ENCODE measurements around the gene LMF1.
A peak's percentile ranks its signal among the peaks of the same experiment; 100 is the strongest.

LMF1 gene

GRCh38 chr16:924063-924462, 46.7 kb downstream of the LMF1 start:
- Histone ChIP-seq H3K4me3 (ENCODE audit: low read length in 2 of 2) (no peak overlapping the region), H3K4me1 (ENCODE audit: control insufficient read depth in 2 of 2, insufficient read depth in 2 of 2, low read length in 2 of 2) (peaks cover 0 to 4% of the 10 kb centered on the region in 2 donors), H3K27me3 (ENCODE audit: control insufficient read depth in 2 of 2, insufficient read depth in 2 of 2, low read length in 2 of 2) (no peaks in the 10 kb centered on the region), H3K36me3 (ENCODE audit: control insufficient read depth in 2 of 2, insufficient read depth in 2 of 2, low read length in 2 of 2) (peaks cover 0 to 6% of the 10 kb centered on the region in 2 donors), H3K9ac (ENCODE audit: low read depth in 1 of 2, low read length in 2 of 2) (no peak overlapping the region), H3K9me3 (ENCODE audit: control insufficient read depth in 2 of 2, low read length in 2 of 2) (no peaks in the 10 kb centered on the region), H3K27ac (ENCODE audit: low read depth in 2 of 2, low read length in 2 of 2) (no peak overlapping the region)

GRCh38 chr16:923184-923583, 47.6 kb downstream of the LMF1 start:
- no peak overlapping the region for H3K27ac ChIP-seq (ENCODE audit: low read depth in 2 of 2, low read length in 2 of 2)
- no peaks in the 10 kb centered on the region for H3K9me3 ChIP-seq (ENCODE audit: control insufficient read depth in 2 of 2, low read length in 2 of 2)
- H3K27me3 ChIP-seq (ENCODE audit: control insufficient read depth in 2 of 2, insufficient read depth in 2 of 2, low read length in 2 of 2) = no peaks in the 10 kb centered on the region
- H3K4me3 ChIP-seq (ENCODE audit: low read length in 2 of 2) = no peak overlapping the region
- peaks cover 0 to 6% of the 10 kb centered on the region in 2 donors for H3K36me3 ChIP-seq (ENCODE audit: control insufficient read depth in 2 of 2, insufficient read depth in 2 of 2, low read length in 2 of 2)
- H3K4me1 ChIP-seq (ENCODE audit: control insufficient read depth in 2 of 2, insufficient read depth in 2 of 2, low read length in 2 of 2) = peaks cover 0 to 4% of the 10 kb centered on the region in 2 donors
- H3K9ac ChIP-seq (ENCODE audit: low read depth in 1 of 2, low read length in 2 of 2) = no peak overlapping the region

GRCh38 chr16:922051-922450, 48.7 kb downstream of the LMF1 start:
- no peak overlapping the region for H3K27ac ChIP-seq (ENCODE audit: low read depth in 2 of 2, low read length in 2 of 2)
- H3K9me3 ChIP-seq (ENCODE audit: control insufficient read depth in 2 of 2, low read length in 2 of 2) = no peaks in the 10 kb centered on the region
- no peak overlapping the region for H3K4me3 ChIP-seq (ENCODE audit: low read length in 2 of 2)
- peaks cover 0 to 4% of the 10 kb centered on the region in 2 donors for H3K4me1 ChIP-seq (ENCODE audit: control insufficient read depth in 2 of 2, insufficient read depth in 2 of 2, low read length in 2 of 2)
- no peak overlapping the region for H3K9ac ChIP-seq (ENCODE audit: low read depth in 1 of 2, low read length in 2 of 2)
- peaks cover 0 to 6% of the 10 kb centered on the region in 2 donors for H3K36me3 ChIP-seq (ENCODE audit: control insufficient read depth in 2 of 2, insufficient read depth in 2 of 2, low read length in 2 of 2)
- H3K27me3 ChIP-seq (ENCODE audit: control insufficient read depth in 2 of 2, insufficient read depth in 2 of 2, low read length in 2 of 2) = no peaks in the 10 kb centered on the region

GRCh38 chr16:921321-921905, 49.4 kb downstream of the LMF1 start:
- peaks cover 0 to 4% of the 10 kb centered on the region in 2 donors for H3K4me1 ChIP-seq (ENCODE audit: control insufficient read depth in 2 of 2, insufficient read depth in 2 of 2, low read length in 2 of 2)
- no peaks in the 10 kb centered on the region for H3K9me3 ChIP-seq (ENCODE audit: control insufficient read depth in 2 of 2, low read length in 2 of 2)
- no peaks in the 10 kb centered on the region for H3K27me3 ChIP-seq (ENCODE audit: control insufficient read depth in 2 of 2, insufficient read depth in 2 of 2, low read length in 2 of 2)
- no peak overlapping the region for H3K27ac ChIP-seq (ENCODE audit: low read depth in 2 of 2, low read length in 2 of 2)
- no peak overlapping the region for H3K4me3 ChIP-seq (ENCODE audit: low read length in 2 of 2)
- H3K9ac ChIP-seq (ENCODE audit: low read depth in 1 of 2, low read length in 2 of 2) = no peak overlapping the region
- peaks cover 0 to 6% of the 10 kb centered on the region in 2 donors for H3K36me3 ChIP-seq (ENCODE audit: control insufficient read depth in 2 of 2, insufficient read depth in 2 of 2, low read length in 2 of 2)

- H3K27ac ChIP-seq (ENCODE audit: low read depth in 2 of 2, low read length in 2 of 2) = no peak overlapping the region
- H3K4me1 ChIP-seq (ENCODE audit: control insufficient read depth in 2 of 2, insufficient read depth in 2 of 2, low read length in 2 of 2) = peaks cover 0 to 4% of the 10 kb centered on the region in 2 donors
- no peaks in the 10 kb centered on the region for H3K9me3 ChIP-seq (ENCODE audit: control insufficient read depth in 2 of 2, low read length in 2 of 2)
- H3K9ac ChIP-seq (ENCODE audit: low read depth in 1 of 2, low read length in 2 of 2) = no peak overlapping the region
- H3K27me3 ChIP-seq (ENCODE audit: control insufficient read depth in 2 of 2, insufficient read depth in 2 of 2, low read length in 2 of 2) = no peaks in the 10 kb centered on the region
- H3K36me3 ChIP-seq (ENCODE audit: control insufficient read depth in 2 of 2, insufficient read depth in 2 of 2, low read length in 2 of 2) = peaks cover 0 to 6% of the 10 kb centered on the region in 2 donors
- H3K4me3 ChIP-seq (ENCODE audit: low read length in 2 of 2) = no peak overlapping the region
Observed at GRCh38 chr16:920717-921116, 50.1 kb downstream of the LMF1 start.

GRCh38 chr16:920051-920681, 50.6 kb downstream of the LMF1 start:
- Histone ChIP-seq H3K4me1 (ENCODE audit: control insufficient read depth in 2 of 2, insufficient read depth in 2 of 2, low read length in 2 of 2) (peaks cover 0 to 4% of the 10 kb centered on the region in 2 donors), H3K27ac (ENCODE audit: low read depth in 2 of 2, low read length in 2 of 2) (peak overlapping the region; percentile 41 to 56), H3K27me3 (ENCODE audit: control insufficient read depth in 2 of 2, insufficient read depth in 2 of 2, low read length in 2 of 2) (no peaks in the 10 kb centered on the region), H3K36me3 (ENCODE audit: control insufficient read depth in 2 of 2, insufficient read depth in 2 of 2, low read length in 2 of 2) (peaks cover 0 to 6% of the 10 kb centered on the region in 2 donors), H3K9me3 (ENCODE audit: control insufficient read depth in 2 of 2, low read length in 2 of 2) (no peaks in the 10 kb centered on the region), H3K9ac (ENCODE audit: low read depth in 1 of 2, low read length in 2 of 2) (no peak overlapping the region), H3K4me3 (ENCODE audit: low read length in 2 of 2) (no peak overlapping the region)

GRCh38 chr16:919658-920050, 51.1 kb downstream of the LMF1 start:
- Histone ChIP-seq H3K4me3 (ENCODE audit: low read length in 2 of 2) (no peak overlapping the region), H3K9me3 (ENCODE audit: control insufficient read depth in 2 of 2, low read length in 2 of 2) (no peaks in the 10 kb centered on the region), H3K4me1 (ENCODE audit: control insufficient read depth in 2 of 2, insufficient read depth in 2 of 2, low read length in 2 of 2) (peaks cover 0 to 4% of the 10 kb centered on the region in 2 donors), H3K9ac (ENCODE audit: low read depth in 1 of 2, low read length in 2 of 2) (no peak overlapping the region), H3K36me3 (ENCODE audit: control insufficient read depth in 2 of 2, insufficient read depth in 2 of 2, low read length in 2 of 2) (peaks cover 0 to 6% of the 10 kb centered on the region in 2 donors), H3K27ac (ENCODE audit: low read depth in 2 of 2, low read length in 2 of 2) (peak overlapping the region in 1 of 2 donors; percentile 41), H3K27me3 (ENCODE audit: control insufficient read depth in 2 of 2, insufficient read depth in 2 of 2, low read length in 2 of 2) (no peaks in the 10 kb centered on the region)

DNA sequence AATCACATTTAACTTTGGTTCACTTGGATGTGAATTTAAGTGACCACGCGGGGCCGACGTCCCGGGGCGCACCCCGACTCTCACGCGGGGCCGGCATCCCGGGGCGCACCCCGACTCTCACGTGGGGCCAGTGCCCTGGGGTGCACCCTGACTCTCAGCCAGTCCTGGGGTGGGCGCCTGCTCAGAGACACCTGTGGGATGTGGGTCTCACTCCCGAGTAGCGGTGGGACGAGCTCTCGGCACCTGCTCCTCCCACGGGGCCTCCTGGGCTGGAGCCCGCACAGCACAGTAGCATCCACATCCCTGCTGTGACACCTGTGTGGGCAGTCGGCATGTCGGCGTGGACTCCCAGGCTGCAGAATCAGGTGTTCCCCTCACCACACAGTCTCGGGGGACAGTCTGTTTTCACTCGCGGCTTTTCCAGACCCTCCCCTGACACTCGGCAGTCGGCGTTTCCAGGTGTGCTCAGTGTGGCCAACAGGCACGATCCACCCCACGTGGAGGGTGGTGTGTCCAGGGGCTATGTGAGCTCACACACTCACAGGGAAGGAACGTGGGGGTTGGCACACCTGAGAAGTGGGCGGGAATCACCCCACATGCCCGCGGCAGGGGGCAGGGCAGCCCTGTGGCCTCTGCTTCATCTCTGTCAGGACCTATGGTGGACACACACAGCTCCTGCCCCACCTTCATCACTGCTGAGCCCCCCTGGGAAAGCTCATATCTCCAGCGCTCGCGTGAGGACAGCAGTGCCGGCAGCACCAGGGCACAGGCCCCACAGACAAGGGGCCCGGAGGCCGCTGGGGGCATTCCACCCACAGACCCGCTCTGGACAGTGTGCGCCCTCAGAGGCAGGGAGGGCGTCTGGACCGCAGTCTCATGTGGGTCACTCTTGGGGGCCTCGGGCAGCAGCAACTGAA, 51.8 kb downstream of the LMF1 start:
- Histone ChIP-seq H3K27ac (ENCODE audit: low read depth in 2 of 2, low read length in 2 of 2) (no peak overlapping the region), H3K4me3 (ENCODE audit: low read length in 2 of 2) (no peak overlapping the region), H3K9me3 (ENCODE audit: control insufficient read depth in 2 of 2, low read length in 2 of 2) (no peaks in the 10 kb centered on the region)

DNA sequence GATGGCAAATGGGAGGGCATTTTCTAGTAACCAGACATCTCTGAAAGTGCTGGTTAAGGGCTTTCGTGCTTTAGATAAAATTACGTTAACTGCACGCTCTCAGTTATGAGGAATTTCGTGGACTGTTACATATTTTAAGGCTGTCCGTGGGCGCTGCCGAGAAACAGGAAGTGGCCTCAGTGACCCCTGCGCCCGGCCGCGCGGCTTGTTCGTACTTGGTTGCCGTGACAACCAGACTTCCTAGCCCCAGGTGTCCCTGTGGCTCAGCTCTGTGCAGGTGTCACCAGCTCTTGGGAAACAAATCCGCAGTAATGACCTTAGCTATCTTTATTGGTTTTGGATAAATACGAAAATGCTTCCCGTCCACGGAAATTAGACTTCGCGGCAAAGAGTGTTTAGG, 52.7 kb downstream of the LMF1 start:
- H3K4me1 ChIP-seq (ENCODE audit: control insufficient read depth in 2 of 2, insufficient read depth in 2 of 2, low read length in 2 of 2) = peaks cover 0 to 4% of the 10 kb centered on the region in 2 donors
- no peak overlapping the region for H3K9ac ChIP-seq (ENCODE audit: low read depth in 1 of 2, low read length in 2 of 2)
- no peak overlapping the region for H3K4me3 ChIP-seq (ENCODE audit: low read length in 2 of 2)
- H3K27me3 ChIP-seq (ENCODE audit: control insufficient read depth in 2 of 2, insufficient read depth in 2 of 2, low read length in 2 of 2) = no peaks in the 10 kb centered on the region
- no peaks in the 10 kb centered on the region for H3K9me3 ChIP-seq (ENCODE audit: control insufficient read depth in 2 of 2, low read length in 2 of 2)
- H3K36me3 ChIP-seq (ENCODE audit: control insufficient read depth in 2 of 2, insufficient read depth in 2 of 2, low read length in 2 of 2) = peaks cover 0 to 2% of the 10 kb centered on the region in 2 donors
- no peak overlapping the region for H3K27ac ChIP-seq (ENCODE audit: low read depth in 2 of 2, low read length in 2 of 2)

More for the DNA sequence above, 51.8 kb downstream of the LMF1 start:
- Histone ChIP-seq H3K4me1 (ENCODE audit: control insufficient read depth in 2 of 2, insufficient read depth in 2 of 2, low read length in 2 of 2) (peaks cover 0 to 4% of the 10 kb centered on the region in 2 donors), H3K9ac (ENCODE audit: low read depth in 1 of 2, low read length in 2 of 2) (no peak overlapping the region), H3K27me3 (ENCODE audit: control insufficient read depth in 2 of 2, insufficient read depth in 2 of 2, low read length in 2 of 2) (no peaks in the 10 kb centered on the region), H3K36me3 (ENCODE audit: control insufficient read depth in 2 of 2, insufficient read depth in 2 of 2, low read length in 2 of 2) (peaks cover 0 to 6% of the 10 kb centered on the region in 2 donors)

- Histone ChIP-seq H3K4me3 (ENCODE audit: low read length in 2 of 2) (no peak overlapping the region), H3K9me3 (ENCODE audit: control insufficient read depth in 2 of 2, low read length in 2 of 2) (no peaks in the 10 kb centered on the region), H3K27ac (ENCODE audit: low read depth in 2 of 2, low read length in 2 of 2) (no peak overlapping the region), H3K4me1 (ENCODE audit: control insufficient read depth in 2 of 2, insufficient read depth in 2 of 2, low read length in 2 of 2) (peaks cover 0 to 4% of the 10 kb centered on the region in 2 donors), H3K9ac (ENCODE audit: low read depth in 1 of 2, low read length in 2 of 2) (no peak overlapping the region), H3K36me3 (ENCODE audit: control insufficient read depth in 2 of 2, insufficient read depth in 2 of 2, low read length in 2 of 2) (no peaks in the 10 kb centered on the region), H3K27me3 (ENCODE audit: control insufficient read depth in 2 of 2, insufficient read depth in 2 of 2, low read length in 2 of 2) (no peaks in the 10 kb centered on the region)
Observed at GRCh38 chr16:917591-918061, 53.2 kb downstream of the LMF1 start.
